ENCODE measurements around the gene EVPL.

EVPL gene

DNA sequence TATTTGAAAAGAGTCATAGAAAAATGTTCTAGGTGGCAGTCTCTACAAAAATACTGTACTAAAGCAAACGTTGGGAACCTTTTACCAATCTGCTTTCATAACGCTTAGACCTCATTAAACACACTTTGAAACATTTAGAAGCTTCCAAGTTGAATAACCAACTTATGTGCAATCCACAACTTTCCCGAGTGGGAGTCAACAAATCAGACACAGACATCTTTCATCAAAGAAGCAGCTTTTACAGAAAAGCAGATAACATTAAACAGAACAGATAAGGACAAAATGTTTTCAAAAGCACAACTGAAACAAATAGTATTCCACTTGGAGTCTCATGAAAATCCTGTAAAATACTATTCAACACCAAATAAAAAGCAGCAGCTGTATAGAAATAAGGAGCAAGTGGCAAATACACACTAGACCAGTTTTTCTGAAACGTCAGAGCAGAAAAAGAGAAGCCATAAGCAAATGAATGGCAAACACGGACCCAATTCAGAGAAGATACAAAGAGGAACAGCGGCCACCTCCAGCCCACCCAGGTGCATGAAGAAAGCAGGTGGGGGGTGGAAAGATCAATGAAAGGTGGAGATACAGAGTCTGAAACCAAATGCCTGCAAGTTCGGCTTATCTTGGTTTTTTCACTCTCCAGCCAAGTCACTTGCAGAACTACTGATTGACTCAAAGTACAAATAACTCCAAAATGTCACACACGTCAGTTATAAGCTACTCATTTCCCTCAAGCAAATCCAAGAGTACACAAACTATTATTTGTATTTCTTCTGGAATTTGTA, 67.9 kb downstream of the EVPL start:
- H3K27ac ChIP-seq = no peak overlapping the region; the same call in 1 of the 2 replicates
- TF ChIP-seq ZFX (IDR thresholded peaks at IDR 0.05) (no peak), CTCF (conservative IDR thresholded peaks at IDR 0.05) (no peak)

Data from C4-2B (cell line).